PC-9 (cell line): ENCODE results near the gene HMGCL. TPM values are rescaled to one million over a fixed set of nuclear protein-coding genes. Genes with fewer than 3 reads are reported as not detected.

Experiments
- BruUV-seq: library from RNA; stranded (reverse); fragments of 400-500 nt; replicated peaks from 2 replicates; lab custom pipeline; 2021; lab: Mats Ljungman, UMichigan
- CTCF ChIA-PET: fragments of 300-600 bp; sonication (Branson Sonifier 250); formaldehyde crosslinking; loops from one replicate; lab custom pipeline; 2022; ENCODE audit warnings: antibody characterized with exemption; lab: Charles Lee
- POLR2A ChIA-PET: fragments of 300-600 bp; sonication (Branson Sonifier 250); formaldehyde crosslinking; loops from one replicate; lab custom pipeline; 2022; ENCODE audit warnings: antibody characterized with exemption; ENCODE audit not compliant: unreplicated experiment; lab: Charles Lee
- DNase-seq, 2 experiments: peaks; one replicate each; pipeline versions ENCODE4 v3.0.0 to v3.0.0-alpha.2; 2015 to 2022; ENCODE audit warnings: mixed read lengths in 1 of 2
- H2AFZ ChIP-seq: fragments of 200-600 bp; sonication (generic); 2 replicates; pipeline ENCODE4 v1.8.1; 2017; ENCODE audit warnings: antibody characterized with exemption
- H3F3A ChIP-seq: fragments of 200-600 bp; sonication (generic); 2 replicates; pipeline ENCODE4 v1.8.1; 2017; ENCODE audit warnings: antibody characterized with exemption, mild to moderate bottlenecking, low read depth; ENCODE audit not compliant: insufficient read depth
- H3K27ac ChIP-seq: fragments of 200-600 bp; sonication (generic); 2 replicates; pipeline ENCODE4 v1.6.1; 2016; ENCODE audit warnings: mixed run types
- H3K27me3 ChIP-seq: fragments of 200-600 bp; sonication (generic); 2 replicates; pipeline ENCODE4 v1.6.1; 2016; ENCODE audit warnings: low read depth, mixed run types; ENCODE audit not compliant: insufficient read depth
- H3K36me3 ChIP-seq: fragments of 200-600 bp; sonication (generic); 2 replicates; pipeline ENCODE4 v1.6.1; 2016; ENCODE audit warnings: low read depth, mixed run types
- H3K4me1 ChIP-seq: fragments of 200-600 bp; sonication (generic); replicated peaks from 2 replicates; pipeline ENCODE4 v1.6.1; 2016; ENCODE audit warnings: mixed run types; ENCODE audit not compliant: insufficient read depth
- H3K4me2 ChIP-seq: fragments of 200-600 bp; sonication (generic); 2 replicates; pipeline ENCODE4 v1.6.1; 2017; ENCODE audit warnings: mixed run types
- H3K4me3 ChIP-seq: fragments of 200-600 bp; sonication (generic); 2 replicates; pipeline ENCODE4 v1.6.1; 2016; ENCODE audit warnings: mixed run types
- H3K79me2 ChIP-seq: fragments of 200-600 bp; sonication (generic); 2 replicates; pipeline ENCODE4 v1.6.1; 2017; ENCODE audit warnings: low read depth, mixed run types
- H3K9me2 ChIP-seq: fragments of 200-600 bp; sonication (generic); 2 replicates; pipeline ENCODE4 v1.8.1; 2017; ENCODE audit warnings: mild to moderate bottlenecking; ENCODE audit not compliant: insufficient read depth
- H3K9me3 ChIP-seq: fragments of 200-600 bp; sonication (generic); 2 replicates; pipeline ENCODE4 v1.8.1; 2016; ENCODE audit warnings: low read depth; ENCODE audit not compliant: insufficient read depth
- H4K20me1 ChIP-seq: fragments of 200-600 bp; sonication (generic); 2 replicates; pipeline ENCODE4 v1.8.1; 2017; ENCODE audit not compliant: insufficient read depth
- EZH2 ChIP-seq: fragments of 200-600 bp; sonication (generic); IDR thresholded peaks from 2 replicates; pipeline ENCODE4 v1.8.0; 2017; ENCODE audit warnings: antibody characterized with exemption, low read depth
- intact Hi-C: fragments of 100-400 bp; cut with micrococcal nuclease; formaldehyde crosslinking; loops from one replicate; pipeline ENCODE4 v1.10.0; 2022; ENCODE audit not compliant: unreplicated experiment
- total RNA-seq: library from RNA; stranded (reverse); gene quantifications from 2 replicates; pipeline ENCODE4 v1.2.3, GENCODE V29; 2021
- TF ChIP-seq, protein P1 (sequence below): fragments of 200-600 bp; sonication (generic); conservative IDR thresholded peaks from 2 replicates; pipeline ENCODE4 v1.6.1; 2017; ENCODE audit warnings: mixed run types, antibody characterized with exemption, mild to moderate bottlenecking, moderate library complexity

The HMGCL gene
- total RNA-seq, 1 experiment from 2014 or later, result 43.2 TPM

DNA sequence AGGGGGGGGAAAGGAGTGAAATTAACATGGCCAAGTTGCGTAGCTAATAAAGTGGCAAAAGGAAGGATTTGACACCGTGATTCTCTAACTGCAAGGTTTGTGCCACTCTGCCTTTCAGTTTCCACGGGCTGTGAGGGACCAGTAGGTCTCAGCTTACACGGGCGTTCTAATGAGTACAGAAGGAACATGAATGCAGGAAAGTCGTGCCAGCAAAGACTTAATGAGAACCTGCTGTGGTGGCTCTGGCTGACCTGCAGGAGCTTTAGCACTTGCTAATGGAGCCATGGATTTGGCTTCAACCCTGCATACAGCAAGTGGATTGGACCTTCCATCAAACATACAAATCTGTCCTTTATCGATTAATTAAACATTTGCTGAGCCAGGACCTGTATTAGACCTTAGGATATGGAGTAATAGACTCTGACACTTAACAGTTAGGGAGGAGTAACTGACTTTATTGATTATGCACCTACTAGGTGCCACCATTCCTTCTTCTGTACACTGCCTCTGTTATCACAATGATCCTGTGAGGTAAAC, 62.1 kb downstream of the HMGCL start:
- no TSS peak for BruUV-seq
- no peak overlapping the region for H3K27ac ChIP-seq
- intact Hi-C loops, result no loop called here
- no peaks in the 10 kb centered on the region for H3K36me3 ChIP-seq
- no peak overlapping the region for H3K4me2 ChIP-seq
- no peak overlapping the region for H3K4me3 ChIP-seq
- no peaks in the 10 kb centered on the region for H3K27me3 ChIP-seq
- ChIA-PET POLR2A (no interaction called here), CTCF (no interaction called here)
- no peaks in the 10 kb centered on the region; the same call in 1 of the 2 replicates for H3F3A ChIP-seq
- no peaks in the 10 kb centered on the region for H3K9me2 ChIP-seq
- DNase-seq, result no peak
- H3K4me1 ChIP-seq, result no peaks in the 10 kb centered on the region
- H3K9me3 ChIP-seq, result no peaks in the 10 kb centered on the region
- TF ChIP-seq EZH2, result no peak
- TF ChIP-seq, protein P1, sequence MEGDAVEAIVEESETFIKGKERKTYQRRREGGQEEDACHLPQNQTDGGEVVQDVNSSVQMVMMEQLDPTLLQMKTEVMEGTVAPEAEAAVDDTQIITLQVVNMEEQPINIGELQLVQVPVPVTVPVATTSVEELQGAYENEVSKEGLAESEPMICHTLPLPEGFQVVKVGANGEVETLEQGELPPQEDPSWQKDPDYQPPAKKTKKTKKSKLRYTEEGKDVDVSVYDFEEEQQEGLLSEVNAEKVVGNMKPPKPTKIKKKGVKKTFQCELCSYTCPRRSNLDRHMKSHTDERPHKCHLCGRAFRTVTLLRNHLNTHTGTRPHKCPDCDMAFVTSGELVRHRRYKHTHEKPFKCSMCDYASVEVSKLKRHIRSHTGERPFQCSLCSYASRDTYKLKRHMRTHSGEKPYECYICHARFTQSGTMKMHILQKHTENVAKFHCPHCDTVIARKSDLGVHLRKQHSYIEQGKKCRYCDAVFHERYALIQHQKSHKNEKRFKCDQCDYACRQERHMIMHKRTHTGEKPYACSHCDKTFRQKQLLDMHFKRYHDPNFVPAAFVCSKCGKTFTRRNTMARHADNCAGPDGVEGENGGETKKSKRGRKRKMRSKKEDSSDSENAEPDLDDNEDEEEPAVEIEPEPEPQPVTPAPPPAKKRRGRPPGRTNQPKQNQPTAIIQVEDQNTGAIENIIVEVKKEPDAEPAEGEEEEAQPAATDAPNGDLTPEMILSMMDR, result no peak
- no peak overlapping the region for H2AFZ ChIP-seq
- no peaks in the 10 kb centered on the region for H3K79me2 ChIP-seq
- H4K20me1 ChIP-seq, result no peaks in the 10 kb centered on the region; the same call in 1 of the 2 replicates

DNA sequence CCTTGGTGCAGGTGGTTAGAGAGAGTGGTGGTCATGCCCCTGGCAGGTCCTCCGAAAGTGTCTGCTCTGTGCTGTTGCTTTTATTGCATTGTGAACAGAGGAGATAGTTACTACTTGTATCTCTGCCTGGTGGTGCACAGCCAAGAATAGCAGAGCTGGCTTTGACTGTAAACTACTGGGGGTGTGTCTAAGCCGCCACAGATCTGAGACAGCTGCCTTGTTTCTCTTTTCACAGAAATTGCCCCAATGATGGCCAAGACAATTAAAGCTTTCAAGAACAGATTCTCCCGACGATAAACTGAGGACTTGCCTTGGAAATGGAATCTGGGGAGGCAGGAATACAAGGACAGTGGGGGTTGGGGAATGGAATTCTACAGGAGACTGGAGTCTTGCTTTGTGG, 66.0 kb downstream of the HMGCL start:
- CTCF ChIA-PET, result no interaction called here
- peaks cover 4% of the 10 kb centered on the region; the same call in 1 of the 2 replicates for H3F3A ChIP-seq
- DNase-seq, result no peak
- no peaks in the 10 kb centered on the region for H3K79me2 ChIP-seq
- H3K9me3 ChIP-seq, result no peaks in the 10 kb centered on the region
- H3K36me3 ChIP-seq, result peaks cover 2% of the 10 kb centered on the region; the same call in 1 of the 2 replicates
- intact Hi-C loops, result no loop called here
- POLR2A ChIA-PET, result no interaction called here
- no peaks in the 10 kb centered on the region for H3K9me2 ChIP-seq
- H4K20me1 ChIP-seq, result no peaks in the 10 kb centered on the region
- no peak overlapping the region for H3K27ac ChIP-seq
- H3K27me3 ChIP-seq, result no peaks in the 10 kb centered on the region
- TF ChIP-seq, protein P1, result no peak
- TF ChIP-seq EZH2, result no peak
- H3K4me2 ChIP-seq, result no peak overlapping the region
- H3K4me3 ChIP-seq, result no peak overlapping the region
- no peaks in the 10 kb centered on the region for H3K4me1 ChIP-seq
- no peak overlapping the region for H2AFZ ChIP-seq
- no TSS peak for BruUV-seq

DNA sequence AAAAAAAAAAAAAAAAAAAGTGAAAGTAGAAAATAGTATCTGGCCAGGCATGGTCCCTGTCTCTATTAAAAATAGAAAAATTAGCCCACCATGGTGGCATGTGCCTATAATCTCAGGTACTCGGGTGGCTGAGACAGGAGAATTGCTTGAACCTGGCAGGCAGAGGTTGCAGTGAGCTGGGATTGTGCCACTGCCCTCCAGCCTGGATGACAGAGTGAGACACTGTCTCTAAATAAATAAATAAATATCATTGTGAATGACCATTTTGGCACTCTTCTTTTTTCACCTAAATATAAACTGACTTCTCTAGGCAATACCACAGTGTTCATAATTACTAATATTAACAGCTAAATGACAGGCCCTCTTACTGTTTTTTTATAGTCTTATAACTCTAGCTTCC, 67.4 kb downstream of the HMGCL start:
- H3K4me2 ChIP-seq, result no peak overlapping the region
- CTCF ChIA-PET, result no interaction called here

More for the DNA sequence above, 67.4 kb downstream of the HMGCL start:
- Histone ChIP-seq H3K27ac (no peak overlapping the region), H4K20me1 (no peaks in the 10 kb centered on the region), H3K4me1 (no peaks in the 10 kb centered on the region), H3K36me3 (peaks cover 14% of the 10 kb centered on the region; the same call in 1 of the 2 replicates), H3K9me2 (no peaks in the 10 kb centered on the region), H3K9me3 (no peaks in the 10 kb centered on the region), H3K4me3 (no peak overlapping the region), H3K79me2 (no peaks in the 10 kb centered on the region), H2AFZ (no peak overlapping the region), H3K27me3 (no peaks in the 10 kb centered on the region), H3F3A (0 out of 2 replicates have a peak, but pooled peaks cover 4% of the 10 kb centered on the region)
- no TSS peak for BruUV-seq
- intact Hi-C loops, result no loop called here
- POLR2A ChIA-PET, result interaction anchor here (0.6 kb wide), 1 partner anchor 1587 kb away, joined by 11 read pairs; no protein-coding TSS in a partner anchor
- TF ChIP-seq, protein P1, result no peak
- no peak for TF ChIP-seq EZH2
- DNase-seq, result no peak
